Peyer's patch (tissue), 4 donors: ENCODE data around the gene RAD51B. TPM values are rescaled to one million over a fixed set of nuclear protein-coding genes. Genes with fewer than 3 reads are reported as not detected.

Experiments
- DNase-seq, 3 donors: peaks; one replicate each; pipeline ENCODE4 v3.0.0-alpha.2; 2017 to 2019
- H3K27ac ChIP-seq, 4 donors: fragments of 200-600 bp; sonication (generic); one replicate each; pipeline ENCODE4 v1.5.1; 2016 to 2019
- H3K27me3 ChIP-seq, 2 donors: fragments of 200-600 bp; sonication (generic); one replicate each; pipeline ENCODE4 v1.5.1; 2019
- H3K36me3 ChIP-seq, 3 donors: fragments of 200-600 bp; sonication (generic); one replicate each; pipeline ENCODE4 v1.5.1; 2016 to 2019
- H3K4me1 ChIP-seq, 4 donors: fragments of 200-600 bp; sonication (generic); one replicate each; pipeline ENCODE4 v1.5.1; 2016 to 2019
- H3K4me3 ChIP-seq, 4 donors: fragments of 200-600 bp; sonication (generic); 1 replicate in 3 of 4; 2 replicates in 1 of 4; pipeline ENCODE4 v1.5.1; 2016 to 2019; ENCODE audit warnings: mild to moderate bottlenecking in 1 of 4
- H3K9me3 ChIP-seq, 4 donors: fragments of 200-600 bp; sonication (generic); one replicate each; pipeline ENCODE4 v1.5.1; 2016 to 2019; ENCODE audit warnings: mild to moderate bottlenecking in 1 of 4
- CTCF ChIP-seq, 6 experiments: fragments of 450-650 bp in 4 of 6; fragments of 200-600 bp in 2 of 6; sonication (generic) in 1 of 6; IDR thresholded peaks; one replicate each; pipeline ENCODE4 v1.5.1; 2017 to 2019; ENCODE audit warnings: antibody characterized with exemption in 6 of 6, mild to moderate bottlenecking in 3 of 6, moderate library complexity in 1 of 6
- POLR2A ChIP-seq, 2 donors: fragments of 450-650 bp; IDR thresholded peaks; one replicate each; pipeline ENCODE4 v1.5.1; 2017; ENCODE audit warnings: antibody characterized with exemption in 2 of 2, mild to moderate bottlenecking in 2 of 2, moderate library complexity in 2 of 2
- total RNA-seq, 4 donors: library from RNA; depleted of rRNA; stranded (reverse); fragments of >200 nt; gene quantifications; one replicate each; pipeline ENCODE4 v1.1.0, GENCODE V29; 2016

Gene RAD51B
- total RNA-seq, 4 donors from 2014 or later, result 12.6 to 103 (median 33.1) TPM

DNA sequence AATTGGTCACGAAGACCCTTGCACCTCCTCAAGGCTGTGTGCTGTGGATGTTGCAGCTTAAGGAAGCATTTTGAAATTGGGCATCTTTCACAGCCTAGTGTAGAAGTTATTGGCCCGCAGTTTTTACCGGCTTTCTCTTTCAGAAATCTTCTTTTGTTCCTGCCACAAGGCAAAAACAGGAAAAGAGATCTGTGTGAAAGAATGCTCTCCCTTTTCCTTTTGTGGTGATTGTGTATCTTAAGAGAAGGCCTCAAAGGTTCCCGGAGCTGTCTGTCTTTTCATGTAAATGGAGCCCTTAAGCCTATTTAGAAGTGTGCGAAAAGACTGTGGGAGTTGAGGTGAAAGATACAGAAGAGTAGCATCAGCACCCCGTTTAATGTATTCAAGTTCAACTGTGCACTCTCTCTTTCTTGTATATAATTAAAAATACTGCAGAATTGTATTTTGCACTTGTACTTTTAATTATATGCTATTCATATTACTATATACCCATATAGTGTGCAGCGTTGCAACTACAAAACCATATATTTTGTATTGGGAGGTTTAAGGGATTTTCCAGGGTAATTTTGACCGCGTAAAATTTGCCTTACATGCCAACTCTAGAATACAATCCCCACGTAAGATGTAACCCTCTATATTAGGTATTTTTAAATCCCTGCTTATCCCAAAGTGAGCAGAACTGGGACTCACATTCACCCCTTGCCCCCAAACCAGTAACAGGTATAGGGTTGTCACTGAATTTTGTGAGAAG is 441.7 kb downstream of the RAD51B start:
- Histone ChIP-seq H3K27me3 (no peaks in the 10 kb centered on the region), H3K4me1 (peaks cover 0 to 10% (median 2%) of the 10 kb centered on the region in 4 donors), H3K9me3 (no peaks in the 10 kb centered on the region), H3K27ac (peak overlapping the region in 1 of 4 donors; percentile 39), H3K36me3 (no peaks in the 10 kb centered on the region), H3K4me3 (no peak overlapping the region)
- TF ChIP-seq POLR2A (IDR thresholded peaks at IDR 0.05) (no peak), CTCF (IDR thresholded peaks at IDR 0.05) (no peak)
- no peak for DNase-seq

GRCh38 chr14:68262567-68262966 is 443.0 kb downstream of the RAD51B start:
- Histone ChIP-seq H3K36me3 (no peaks in the 10 kb centered on the region), H3K27me3 (no peaks in the 10 kb centered on the region), H3K27ac (no peak overlapping the region), H3K9me3 (no peaks in the 10 kb centered on the region), H3K4me1 (peaks cover 0 to 12% (median 2%) of the 10 kb centered on the region in 4 donors), H3K4me3 (no peak overlapping the region)
- TF ChIP-seq CTCF (IDR thresholded peaks at IDR 0.05), result no peak
- TF ChIP-seq POLR2A (IDR thresholded peaks at IDR 0.05), result no peak
- DNase-seq, result no peak

DNA sequence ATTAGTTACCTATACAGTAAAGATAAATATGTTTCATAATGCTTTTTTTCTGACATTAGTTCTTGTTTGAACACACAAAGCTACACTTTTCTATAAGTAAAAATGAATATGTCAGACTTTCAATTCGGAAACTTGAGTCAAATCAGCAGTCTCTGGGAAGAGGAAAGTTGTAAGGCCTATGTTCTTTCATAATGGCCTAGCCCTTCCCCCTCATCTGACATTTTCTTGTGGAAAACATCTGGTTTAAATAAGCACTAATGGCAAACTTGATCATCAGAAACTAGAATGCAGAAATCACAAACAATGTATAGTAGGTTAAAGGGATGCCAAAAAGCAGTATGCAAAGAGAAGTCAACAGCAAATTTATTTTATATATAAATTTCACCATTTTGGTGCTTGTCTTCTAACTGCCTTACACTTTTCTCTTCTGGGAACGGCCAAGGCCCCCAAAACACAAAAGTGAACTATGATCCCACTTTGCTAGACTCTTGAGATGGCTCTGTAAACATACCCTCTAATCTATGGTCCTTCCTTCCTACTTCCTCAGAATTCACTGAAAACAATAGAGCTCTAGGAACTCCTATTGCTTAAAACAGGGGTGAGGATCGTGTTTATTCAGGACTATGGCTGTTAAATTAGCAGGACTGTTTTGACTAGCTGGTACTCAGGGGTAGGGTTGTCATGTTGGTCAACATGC is 444.1 kb downstream of the RAD51B start:
- no peaks in the 10 kb centered on the region for H3K27me3 ChIP-seq
- TF ChIP-seq CTCF (IDR thresholded peaks at IDR 0.05) (no peak), POLR2A (IDR thresholded peaks at IDR 0.05) (no peak)
- peak overlapping the region in 1 of 4 donors; percentile 13 for H3K27ac ChIP-seq
- H3K4me3 ChIP-seq, result no peak overlapping the region
- DNase-seq, result no peak
- peaks cover 0 to 19% (median 4%) of the 10 kb centered on the region in 4 donors for H3K4me1 ChIP-seq
- H3K9me3 ChIP-seq, result no peaks in the 10 kb centered on the region
- H3K36me3 ChIP-seq, result no peaks in the 10 kb centered on the region

DNA sequence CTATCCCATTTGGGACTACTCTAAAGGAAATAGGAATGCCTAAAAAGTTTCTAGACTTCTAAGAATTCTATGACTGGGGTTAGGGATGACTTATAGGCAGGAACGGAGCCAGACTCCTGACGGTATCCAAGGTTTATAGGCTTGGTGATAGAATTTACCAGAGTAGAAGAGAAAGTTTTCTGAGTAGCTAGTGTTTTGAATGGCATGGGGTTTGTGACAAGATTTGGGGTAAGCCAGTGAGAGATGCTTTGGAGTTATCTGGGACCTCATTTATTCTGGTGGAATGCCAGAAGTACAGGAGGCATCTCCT is 444.6 kb downstream of the RAD51B start:
- peak overlapping the region in 1 of 4 donors; percentile 13 for H3K27ac ChIP-seq
- no peak for TF ChIP-seq CTCF (IDR thresholded peaks at IDR 0.05)
- no peak for TF ChIP-seq POLR2A (IDR thresholded peaks at IDR 0.05)
- DNase-seq, result no peak
- no peaks in the 10 kb centered on the region for H3K9me3 ChIP-seq
- no peak overlapping the region for H3K4me3 ChIP-seq
- H3K4me1 ChIP-seq, result peaks cover 0 to 24% (median 5%) of the 10 kb centered on the region in 4 donors
- no peaks in the 10 kb centered on the region for H3K27me3 ChIP-seq
- no peaks in the 10 kb centered on the region for H3K36me3 ChIP-seq

GRCh38 chr14:68266998-68267397 is 447.4 kb downstream of the RAD51B start:
- TF ChIP-seq POLR2A (IDR thresholded peaks at IDR 0.05) (no peak), CTCF (IDR thresholded peaks at IDR 0.05) (no peak)

More at GRCh38 chr14:68266998-68267397, 447.4 kb downstream of the RAD51B start:
- peaks cover 0 to 20% (median 4%) of the 10 kb centered on the region in 4 donors for H3K4me1 ChIP-seq
- no peaks in the 10 kb centered on the region for H3K36me3 ChIP-seq
- no peaks in the 10 kb centered on the region for H3K27me3 ChIP-seq
- no peak overlapping the region for H3K4me3 ChIP-seq
- DNase-seq, result no peak
- H3K27ac ChIP-seq, result peak overlapping the region in 2 of 4 donors; percentile 54 to 77
- H3K9me3 ChIP-seq, result no peaks in the 10 kb centered on the region
